Spleen (tissue), 7 donors: ENCODE results near the gene GGA2.

Source experiments
- POLR2A ChIP-seq, 3 donors: fragments of 450-650 bp; IDR thresholded peaks; one replicate each; pipeline ENCODE4 v1.5.1; 2017; ENCODE audit warnings: antibody characterized with exemption in 3 of 3, mild to moderate bottlenecking in 1 of 3
- POLR2AphosphoS5 ChIP-seq, 3 donors: sonication (generic); formaldehyde crosslinking; IDR thresholded peaks; one replicate each; pipeline ENCODE4 v1.5.1; 2017; ENCODE audit warnings: antibody characterized with exemption in 3 of 3
- TF ChIP-seq, protein P1 (sequence below), 11 experiments: fragments of 200-600 bp in 7 of 11; fragments of 450-650 bp in 4 of 11; sonication (generic) in 4 of 11; IDR thresholded peaks in 8 of 11; conservative IDR thresholded peaks in 3 of 11; 1 replicate in 7 of 11; 2 replicates in 4 of 11; pipeline versions ENCODE4 v1.4.0 to v1.8.0; 2016 to 2021; ENCODE audit warnings: antibody characterized with exemption in 11 of 11, inconsistent platforms in 4 of 11, mild to moderate bottlenecking in 1 of 11
- donor health status: DM: no; HTN: no; CAD: no; lungs with moderate emphysema.
- donor health status: DM: no; HTN: no; CAD: no.
- donor health status: DM: no; HTN: no; CAD: no.

DNA sequence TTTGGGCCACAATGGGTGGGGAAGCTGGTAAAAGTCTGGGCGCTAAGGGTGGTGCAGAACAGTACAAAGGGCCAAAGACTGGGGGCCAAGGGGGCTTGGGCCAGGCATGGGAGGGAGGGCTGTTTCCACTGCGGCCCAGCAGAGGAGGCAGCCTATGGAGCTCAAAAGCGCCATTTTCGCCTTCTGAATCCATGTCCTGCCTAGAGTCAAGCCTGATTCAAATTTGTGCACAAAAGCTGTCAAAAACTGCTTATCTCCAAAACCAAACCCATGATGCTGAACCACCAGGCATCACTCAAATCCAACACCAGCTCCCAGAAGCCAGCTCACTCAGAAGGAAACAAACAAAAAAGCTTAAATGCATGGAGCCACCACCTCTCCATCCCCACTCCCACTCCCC, 73.3 kb downstream of the GGA2 start:
- TF ChIP-seq, protein P1, sequence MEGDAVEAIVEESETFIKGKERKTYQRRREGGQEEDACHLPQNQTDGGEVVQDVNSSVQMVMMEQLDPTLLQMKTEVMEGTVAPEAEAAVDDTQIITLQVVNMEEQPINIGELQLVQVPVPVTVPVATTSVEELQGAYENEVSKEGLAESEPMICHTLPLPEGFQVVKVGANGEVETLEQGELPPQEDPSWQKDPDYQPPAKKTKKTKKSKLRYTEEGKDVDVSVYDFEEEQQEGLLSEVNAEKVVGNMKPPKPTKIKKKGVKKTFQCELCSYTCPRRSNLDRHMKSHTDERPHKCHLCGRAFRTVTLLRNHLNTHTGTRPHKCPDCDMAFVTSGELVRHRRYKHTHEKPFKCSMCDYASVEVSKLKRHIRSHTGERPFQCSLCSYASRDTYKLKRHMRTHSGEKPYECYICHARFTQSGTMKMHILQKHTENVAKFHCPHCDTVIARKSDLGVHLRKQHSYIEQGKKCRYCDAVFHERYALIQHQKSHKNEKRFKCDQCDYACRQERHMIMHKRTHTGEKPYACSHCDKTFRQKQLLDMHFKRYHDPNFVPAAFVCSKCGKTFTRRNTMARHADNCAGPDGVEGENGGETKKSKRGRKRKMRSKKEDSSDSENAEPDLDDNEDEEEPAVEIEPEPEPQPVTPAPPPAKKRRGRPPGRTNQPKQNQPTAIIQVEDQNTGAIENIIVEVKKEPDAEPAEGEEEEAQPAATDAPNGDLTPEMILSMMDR (IDR thresholded peaks at IDR 0.05 in 8 of 11, conservative IDR thresholded peaks at IDR 0.05 in 3 of 11): no peak
- no peak for TF ChIP-seq POLR2A (IDR thresholded peaks at IDR 0.05)
- no peak for TF ChIP-seq POLR2AphosphoS5 (IDR thresholded peaks at IDR 0.05)
